GM19397 (cell line): ENCODE data around the gene CALHM3.
"Not testable (repeated sequence)": the region's sequence is repeated elsewhere in the genome, so short reads cannot be mapped to it uniquely, and the experiment has no call there.

Source experiments
- ATAC-seq: cut with Tn5 transposase; IDR thresholded peaks from one replicate; pipeline ENCODE4 v1.9.1; 2021; ENCODE audit warnings: mild to moderate bottlenecking, moderate library complexity; ENCODE audit not compliant: unreplicated experiment

The CALHM3 gene

DNA sequence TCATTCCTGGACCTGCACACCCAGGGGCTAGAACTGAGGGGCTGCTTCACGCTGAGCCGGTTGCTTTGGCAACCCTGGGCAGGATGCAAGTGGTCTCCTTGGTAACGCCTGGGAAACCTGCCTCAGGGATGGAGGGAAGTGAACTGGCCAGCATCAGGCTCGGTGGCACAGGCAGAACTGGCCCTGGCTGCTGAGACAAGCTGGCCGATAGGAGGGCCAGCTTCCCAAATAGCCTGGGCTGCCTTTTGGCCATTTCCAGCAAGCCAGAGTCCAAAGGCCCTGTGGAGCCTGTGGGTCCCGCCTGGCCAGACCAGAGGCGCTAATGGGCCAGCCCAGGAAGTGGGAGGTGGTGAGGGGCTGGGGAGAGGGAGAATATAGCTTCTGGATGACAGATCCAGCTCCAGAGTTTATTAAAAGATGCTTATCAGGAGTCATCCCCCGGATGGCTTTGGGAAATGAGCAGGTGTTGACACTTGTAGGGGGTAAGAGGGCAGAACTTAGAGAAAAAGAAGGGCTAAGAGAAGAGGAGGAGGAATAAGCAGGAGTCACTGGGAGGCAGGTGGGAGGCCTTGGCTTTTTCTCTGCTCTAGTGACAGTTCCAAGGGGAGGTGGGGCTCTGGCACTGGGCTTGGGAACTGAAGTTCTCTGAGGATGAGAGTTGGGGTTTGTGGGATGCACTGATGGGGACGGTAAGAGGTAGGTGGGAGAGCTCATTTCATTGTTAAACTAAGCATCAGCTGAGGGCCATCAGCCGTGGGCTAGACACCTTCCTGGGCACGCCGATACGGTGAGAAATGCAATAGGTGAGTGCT, 24.0 kb upstream of the CALHM3 start:
- no peak for ATAC-seq

DNA sequence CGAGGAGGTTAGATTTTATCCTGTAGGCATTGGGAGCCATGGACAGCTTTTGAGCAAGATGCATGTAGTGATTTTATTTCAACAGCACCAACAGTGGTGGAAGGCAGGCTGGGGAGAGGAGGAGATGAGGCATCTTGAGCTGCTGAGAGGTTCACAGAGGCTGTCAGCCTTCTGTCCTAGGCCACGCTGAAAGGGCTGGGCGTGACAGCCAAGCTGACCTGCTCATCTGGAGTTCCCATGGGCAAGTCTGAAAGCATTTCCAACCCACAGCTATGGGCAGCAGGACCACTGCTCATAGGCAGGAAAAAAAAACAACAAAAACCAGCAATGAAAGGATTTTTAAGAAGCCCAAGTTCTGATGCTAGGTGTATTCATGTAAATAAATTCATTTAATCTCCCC, 22.1 kb upstream of the CALHM3 start:
- no peak for ATAC-seq

GRCh38 chr10:103500481-103500880, 21.4 kb upstream of the CALHM3 start:
- ATAC-seq, result no peak

GRCh38 chr10:103499881-103500280, 20.8 kb upstream of the CALHM3 start:
- ATAC-seq, result no peak

DNA sequence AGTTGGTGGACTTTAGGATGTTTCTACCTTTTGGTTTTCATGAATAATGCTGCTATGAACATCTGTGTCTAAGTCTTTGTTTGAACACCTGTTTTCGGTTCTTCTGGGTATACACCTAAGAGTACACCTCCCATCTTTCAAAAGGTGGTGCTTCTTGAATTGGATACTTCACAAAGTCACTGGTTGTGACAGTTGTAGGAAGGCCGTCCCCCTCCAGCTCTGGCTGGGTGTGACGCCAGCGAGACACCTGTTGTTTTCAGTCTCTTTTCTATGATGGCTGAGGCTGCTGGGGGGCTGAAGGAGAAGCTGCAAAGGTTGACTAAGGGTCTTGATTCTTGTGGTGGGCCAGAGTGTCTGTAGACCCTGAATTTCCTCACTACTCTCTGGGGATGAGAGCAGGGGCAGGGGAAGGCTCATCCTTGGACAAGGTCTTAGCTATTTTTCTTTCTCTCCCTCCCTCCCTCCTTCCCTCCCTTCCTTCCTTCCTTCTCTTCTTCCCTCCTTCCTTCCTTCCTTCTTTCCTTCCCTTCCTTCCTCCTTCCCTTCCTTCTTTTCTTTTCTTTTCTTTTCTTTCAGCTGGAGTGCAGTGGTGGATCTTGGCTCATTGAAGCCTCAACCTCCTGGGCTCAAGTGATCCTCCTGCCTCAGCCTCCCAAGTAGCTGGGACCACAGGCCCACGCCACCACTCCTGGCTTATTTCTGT, 20.0 kb upstream of the CALHM3 start:
- no peak for ATAC-seq

GRCh38 chr10:103497161-103497915, 18.3 kb upstream of the CALHM3 start:
- ATAC-seq, result no peak

GRCh38 chr10:103495321-103495720, 16.3 kb upstream of the CALHM3 start:
- ATAC-seq, result no peak

- no peak for ATAC-seq
Measured at GRCh38 chr10:103493916-103494877, 15.2 kb upstream of the CALHM3 start.

GRCh38 chr10:103493362-103493915, 14.4 kb upstream of the CALHM3 start, which contains the start of gene NEURL1:
TSS of gene NEURL1 (plus strand) at chr10:103493705. CDS start at chr10:103494388, 683 bp downstream.
- no peak for ATAC-seq

- no peak for ATAC-seq
Measured at GRCh38 chr10:103492655-103493261, 13.7 kb upstream of the CALHM3 start.

DNA sequence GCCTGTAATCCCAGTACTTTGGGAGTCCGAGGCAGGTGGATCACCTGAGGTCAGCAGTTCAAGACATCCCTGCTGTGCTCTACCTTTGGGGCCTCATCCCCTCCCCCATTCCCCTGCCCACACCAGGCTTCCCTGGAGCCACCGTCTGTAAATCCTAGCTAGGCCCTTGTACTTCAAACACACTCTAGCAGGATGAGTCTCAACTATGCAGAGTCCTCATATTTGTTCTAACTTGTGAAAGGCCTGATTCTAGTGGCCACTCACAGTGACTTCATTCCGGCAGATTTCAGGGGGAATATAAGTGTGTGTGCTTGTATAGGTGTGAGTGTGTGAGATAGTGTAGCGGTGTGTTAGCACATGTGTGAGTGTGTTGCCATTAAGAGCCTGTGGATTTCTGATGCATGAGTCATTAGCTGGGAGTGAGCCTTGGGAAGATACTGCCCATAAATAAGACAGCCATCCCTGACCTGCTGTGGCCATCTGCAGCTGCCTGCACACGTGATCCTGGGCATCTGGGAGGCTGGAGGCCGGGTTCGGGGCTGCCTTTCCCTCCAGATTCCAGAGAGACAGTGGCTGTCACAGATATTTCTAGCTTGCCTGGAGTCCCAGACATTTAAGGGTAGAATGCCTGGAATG, 12.8 kb upstream of the CALHM3 start:
- no peak for ATAC-seq

DNA sequence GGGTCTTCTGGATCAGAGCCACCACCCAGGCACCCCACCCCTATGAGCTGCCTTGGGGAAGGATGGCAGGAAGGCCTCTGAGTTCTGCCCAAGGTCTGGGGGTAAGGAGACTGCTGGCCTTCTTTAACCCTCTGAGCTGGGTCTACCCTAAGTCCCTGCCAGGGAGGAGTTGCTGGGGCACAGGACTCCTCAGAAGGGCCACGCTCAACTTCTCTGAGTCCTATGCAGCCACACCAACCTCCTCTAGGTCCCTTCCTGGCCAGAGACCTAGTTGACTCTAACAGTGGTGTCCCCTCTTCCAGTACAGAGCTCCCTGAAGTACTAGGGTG, 11.9 kb upstream of the CALHM3 start:
- ATAC-seq, result no peak

- no peak for ATAC-seq
Measured at GRCh38 chr10:103487410-103487708, 8.3 kb upstream of the CALHM3 start.

DNA sequence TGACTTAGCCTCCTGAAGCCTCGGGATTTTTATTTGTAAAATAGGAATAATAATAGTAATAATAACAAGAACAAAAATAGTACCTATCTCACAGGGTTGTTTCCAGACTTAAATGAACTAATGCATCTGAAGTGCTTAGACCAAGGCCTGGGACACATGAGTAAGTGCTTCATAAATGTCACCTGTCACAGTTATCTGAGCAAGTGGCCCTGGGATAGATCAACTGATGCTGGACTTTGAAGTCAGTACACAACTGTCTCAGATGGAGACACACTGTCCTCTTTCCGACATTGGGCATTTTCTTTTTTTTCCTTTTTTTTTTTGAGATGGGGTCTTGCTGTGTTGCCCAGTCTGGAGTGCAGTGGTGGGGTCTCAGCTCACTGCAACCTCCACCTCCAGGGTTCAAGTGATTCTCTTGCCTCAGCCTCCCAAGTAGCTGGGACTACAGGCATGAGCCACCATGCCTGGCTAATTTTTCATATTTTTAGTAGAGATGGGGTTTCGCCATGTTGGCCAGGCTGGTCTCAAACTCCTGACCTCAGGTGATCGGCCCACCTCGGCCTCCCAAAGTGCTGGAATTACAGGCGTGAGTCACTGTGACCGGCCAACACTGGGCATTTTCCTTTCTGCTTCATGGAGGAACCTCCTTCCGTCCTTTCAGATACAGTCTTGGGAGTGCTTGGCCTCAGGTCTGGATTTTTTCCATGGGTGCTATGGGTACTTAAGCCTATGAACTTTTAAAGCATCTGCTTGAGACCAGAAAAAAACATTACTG, 7.8 kb upstream of the CALHM3 start:
- not testable (repeated sequence) for ATAC-seq

DNA sequence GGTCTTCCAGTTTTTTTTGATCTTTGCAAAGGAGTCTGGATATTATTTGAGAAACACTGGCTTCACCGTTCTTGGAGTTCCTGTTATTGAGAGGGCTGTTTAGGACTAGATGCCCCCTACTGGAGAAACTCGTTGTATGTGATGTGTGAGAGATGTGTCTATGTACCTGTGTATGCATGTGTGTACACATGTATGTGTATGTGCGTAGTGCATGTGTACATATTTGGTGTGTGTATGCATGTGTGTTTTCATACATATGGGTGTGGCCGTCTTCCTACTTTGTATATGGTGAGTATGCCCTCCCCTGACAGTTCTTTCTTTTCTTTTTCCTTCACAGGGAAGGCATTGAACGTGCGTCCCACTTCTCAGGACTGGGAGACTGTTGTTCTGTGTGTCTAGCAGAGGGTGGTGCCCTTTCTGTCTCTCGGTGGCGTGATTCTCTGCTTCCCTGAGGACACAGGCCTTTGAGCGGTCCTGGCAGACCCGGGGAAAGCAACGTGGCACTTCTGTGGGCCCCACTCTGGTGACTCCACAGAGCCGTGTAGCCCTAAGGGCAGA, 3.0 kb upstream of the CALHM3 start:
- no peak for ATAC-seq

DNA sequence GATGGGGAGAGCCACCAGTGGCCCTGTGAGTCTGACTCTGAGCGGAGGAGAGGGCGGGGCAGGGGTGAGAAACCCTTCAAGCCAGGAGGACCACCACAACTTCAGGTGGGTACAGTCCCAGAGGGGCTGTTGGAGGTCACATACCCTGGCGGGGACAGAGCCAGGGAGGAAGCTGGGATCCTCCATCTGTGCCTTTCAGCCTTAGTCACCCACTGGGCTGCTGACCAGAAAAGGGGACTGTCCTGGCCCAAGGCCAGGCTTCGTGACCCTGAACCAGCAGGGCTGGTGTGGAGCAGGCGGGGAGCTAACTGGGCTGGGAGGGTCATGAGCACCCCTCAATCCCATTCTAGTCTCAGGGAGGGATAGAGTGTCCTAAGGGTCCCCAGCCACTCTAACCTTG, 1.5 kb upstream of the CALHM3 start:
- ATAC-seq, result no peak

DNA sequence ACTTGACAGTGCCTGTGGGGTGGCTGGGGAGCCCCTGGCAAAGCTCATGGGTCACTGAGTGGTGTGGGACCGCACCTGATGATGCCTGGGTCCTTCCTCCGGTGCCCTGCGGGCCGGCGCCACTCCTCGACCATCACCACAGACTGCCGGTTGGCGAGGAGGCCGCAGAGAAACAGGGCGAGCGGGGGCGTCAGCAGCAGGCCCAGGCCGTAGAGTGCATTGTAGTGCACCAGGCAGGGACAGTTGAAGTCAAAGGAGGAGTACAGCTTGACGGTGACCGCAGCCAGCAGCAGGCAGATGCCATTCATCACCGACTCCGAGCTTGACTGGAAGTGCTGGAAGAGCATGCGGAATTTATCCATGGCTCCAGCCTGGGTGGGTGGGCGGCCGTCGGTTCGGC, 369 bp downstream of the CALHM3 start:
- ATAC-seq, result no peak

DNA sequence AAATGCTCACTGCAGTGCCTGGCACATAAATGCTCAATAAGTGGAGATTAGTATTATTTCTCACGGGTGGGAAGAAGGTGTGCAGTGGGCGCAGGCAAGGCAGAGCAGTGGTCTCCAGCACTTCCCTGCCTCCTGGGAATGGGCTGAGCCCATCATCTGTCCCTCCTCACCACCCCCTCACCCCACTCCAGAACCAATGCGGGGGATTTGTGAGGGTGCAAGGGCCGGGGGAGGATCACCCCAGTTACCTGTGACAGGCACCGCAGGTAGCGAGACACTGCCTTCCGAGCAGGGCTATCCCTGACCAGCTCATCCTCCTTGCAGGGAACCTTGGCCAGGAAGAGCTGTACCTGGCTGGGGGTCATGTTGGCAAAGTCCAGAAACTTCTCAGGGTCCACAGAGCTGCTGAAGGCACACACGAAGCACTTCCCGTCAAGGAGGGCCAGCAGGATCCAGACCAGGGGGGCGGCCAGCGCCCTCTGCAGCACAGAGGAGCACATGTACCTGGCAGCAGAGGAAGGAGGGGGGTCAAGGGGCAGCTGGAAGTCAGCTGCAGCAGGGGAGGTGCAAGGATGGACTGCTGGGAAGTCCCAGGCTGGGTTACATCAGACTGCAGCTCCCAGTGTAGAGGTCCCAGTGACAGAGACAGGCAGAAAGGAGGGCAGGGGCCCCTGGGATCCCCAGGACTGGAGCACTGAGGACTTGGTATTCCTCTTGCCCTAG, 2.8 kb downstream of the CALHM3 start:
- no peak for ATAC-seq
